H1 (cell line): ENCODE measurements around the gene LIPG. TPM values are rescaled to one million over a fixed set of nuclear protein-coding genes. Genes with fewer than 3 reads are reported as not detected.

Experiments used
- CTCF ChIA-PET: fragments of 300-600 bp; sonication (Branson Sonifier 250); formaldehyde crosslinking; loops from one replicate; lab custom pipeline; 2021; ENCODE audit not compliant: partially characterized antibody; lab: Charles Lee
- POLR2A ChIA-PET: fragments of 300-600 bp; sonication (Branson Sonifier 250); formaldehyde crosslinking; loops from one replicate; lab custom pipeline; 2021; ENCODE audit warnings: inconsistent platforms; ENCODE audit not compliant: partially characterized antibody; lab: Charles Lee
- DNase-seq, 2 experiments: peaks; one replicate each; pipeline versions ENCODE4 v3.0.0 to v3.0.0-alpha.2; 2010 to 2022; ENCODE audit warnings: low spot score in 2 of 2, low read depth in 1 of 2, mixed read lengths in 1 of 2
- FAIRE-seq: peaks from 2 replicates; lab custom pipeline; 2011; peaks lifted over from hg19 to GRCh38; lab: Jason Lieb, UNC
- H2AFZ ChIP-seq: 2 replicates; pipeline ENCODE4 v1.8.1; 2012; ENCODE audit warnings: low read length, inconsistent platforms
- H2AK5ac ChIP-seq: 2 replicates; pipeline ENCODE4 v1.6.1; 2013; ENCODE audit warnings: low read depth, low read length
- H2BK120ac ChIP-seq: replicated peaks from 2 replicates; pipeline ENCODE3; 2013; ENCODE audit warnings: low read depth, low read length, inconsistent platforms
- H2BK12ac ChIP-seq: 2 replicates; pipeline ENCODE4 v1.6.1; 2013; ENCODE audit warnings: low read depth, low read length
- H2BK15ac ChIP-seq: 2 replicates; pipeline ENCODE4 v1.6.1; 2013; ENCODE audit warnings: low read length
- H2BK20ac ChIP-seq: 2 replicates; pipeline ENCODE4 v1.6.1; 2013; ENCODE audit warnings: low read length
- H2BK5ac ChIP-seq: 2 replicates; pipeline ENCODE4 v1.6.1; 2013; ENCODE audit warnings: low read depth, low read length
- H3K14ac ChIP-seq: 2 replicates; pipeline ENCODE4 v1.6.1; 2013; ENCODE audit warnings: inconsistent platforms; ENCODE audit not compliant: insufficient read length
- H3K18ac ChIP-seq: 2 replicates; pipeline ENCODE4 v1.6.1; 2013; ENCODE audit warnings: low read length; ENCODE audit errors: extremely low read depth
- H3K23ac ChIP-seq: 2 replicates; pipeline ENCODE4 v1.6.1; 2013; ENCODE audit warnings: inconsistent platforms; ENCODE audit not compliant: insufficient read length
- H3K23me2 ChIP-seq: 2 replicates; pipeline ENCODE4 v1.6.1; 2013; ENCODE audit warnings: low read depth, low read length
- H3K27ac ChIP-seq: 2 replicates; pipeline ENCODE4 v1.6.1; 2011; ENCODE audit warnings: low read depth, low read length, inconsistent platforms
- H3K27me3 ChIP-seq, 4 experiments: replicated peaks in 1 of 4; 1 replicate in 1 of 4; 2 replicates in 3 of 4; pipeline versions ENCODE4 v1.6.1 to v1.8.1; 2011 to 2013; ENCODE audit warnings: low read length in 3 of 4, mild to moderate bottlenecking in 3 of 4, inconsistent platforms in 2 of 4, mixed read lengths in 2 of 4, moderate library complexity in 1 of 4; ENCODE audit not compliant: control insufficient read depth in 3 of 4, insufficient read depth in 3 of 4; ENCODE audit errors: extremely low read depth in 1 of 4
- H3K36me3 ChIP-seq, 4 experiments: 2 replicates each; pipeline versions ENCODE4 v1.6.1 to v1.8.1; 2011 to 2013; ENCODE audit warnings: mild to moderate bottlenecking in 4 of 4, low read length in 3 of 4, moderate library complexity in 2 of 4, control low read depth in 1 of 4, inconsistent platforms in 1 of 4; ENCODE audit not compliant: insufficient read depth in 4 of 4, control insufficient read depth in 2 of 4
- H3K4ac ChIP-seq: replicated peaks from 2 replicates; pipeline ENCODE3; 2013; ENCODE audit warnings: low read length, low read depth, mixed read lengths, inconsistent platforms; ENCODE audit not compliant: insufficient read length
- H3K4me1 ChIP-seq, 4 experiments: replicated peaks in 1 of 4; 1 replicate in 1 of 4; 2 replicates in 3 of 4; pipeline versions ENCODE4 v1.6.1 to v1.8.1; 2011 to 2013; ENCODE audit warnings: low read length in 3 of 4, inconsistent platforms in 2 of 4, mixed read lengths in 1 of 4; ENCODE audit not compliant: insufficient read depth in 4 of 4, control insufficient read depth in 3 of 4
- H3K4me2 ChIP-seq, 2 experiments: 2 replicates each; pipeline versions ENCODE4 v1.6.1 to v1.8.1; 2011 to 2013; ENCODE audit warnings: low read depth in 2 of 2, low read length in 2 of 2, control low read depth in 1 of 2, inconsistent platforms in 1 of 2, mild to moderate bottlenecking in 1 of 2; ENCODE audit not compliant: insufficient read depth in 1 of 2
- H3K4me3 ChIP-seq, 4 experiments: fragments of 200-600, 300-600 bp in 1 of 4; sonication (generic), shearing (Covaris generic), sonication (Bioruptor Twin) in 1 of 4; 2 replicates each; pipeline versions ENCODE4 v1.5.1 to v1.8.1; 2011 to 2016; ENCODE audit warnings: low read length in 4 of 4, low read depth in 3 of 4, control low read depth in 2 of 4, inconsistent platforms in 2 of 4, mild to moderate bottlenecking in 2 of 4, mixed read lengths in 1 of 4, moderate library complexity in 1 of 4; ENCODE audit not compliant: insufficient read depth in 2 of 4; ENCODE audit errors: extremely low read depth in 1 of 4
- H3K56ac ChIP-seq: replicated peaks from 2 replicates; pipeline ENCODE3; 2013; ENCODE audit warnings: low read depth, mild to moderate bottlenecking, mixed read lengths, low read length, inconsistent platforms; ENCODE audit not compliant: insufficient read length
- H3K79me1 ChIP-seq: 2 replicates; pipeline ENCODE4 v1.6.1; 2013; ENCODE audit warnings: low read depth, low read length, control low read depth
- H3K79me2 ChIP-seq, 2 experiments: 2 replicates each; pipeline versions ENCODE4 v1.6.1 to v1.8.1; 2012 to 2013; ENCODE audit warnings: low read length in 2 of 2, mild to moderate bottlenecking in 2 of 2, inconsistent platforms in 1 of 2; ENCODE audit not compliant: insufficient read depth in 2 of 2, control insufficient read depth in 1 of 2
- H3K9ac ChIP-seq, 4 experiments: replicated peaks in 1 of 4; 1 replicate in 1 of 4; 2 replicates in 3 of 4; pipeline versions ENCODE4 v1.6.1 to v1.8.1; 2011 to 2013; ENCODE audit warnings: low read depth in 3 of 4, low read length in 3 of 4, control low read depth in 2 of 4, mild to moderate bottlenecking in 2 of 4, moderate library complexity in 2 of 4, inconsistent platforms in 1 of 4; ENCODE audit errors: extremely low read depth in 1 of 4
- H3K9me3 ChIP-seq, 2 experiments: 2 replicates each; pipeline versions ENCODE4 v1.6.1 to v1.8.1; 2012 to 2013; ENCODE audit warnings: mild to moderate bottlenecking in 2 of 2, moderate library complexity in 2 of 2, control low read depth in 1 of 2, inconsistent platforms in 1 of 2, low read depth in 1 of 2, low read length in 1 of 2, mixed read lengths in 1 of 2; ENCODE audit not compliant: insufficient read depth in 2 of 2
- H4K20me1 ChIP-seq, 2 experiments: replicated peaks in 1 of 2; 2 replicates each; pipeline versions ENCODE3 to v1.8.1; 2011 to 2013; ENCODE audit warnings: inconsistent platforms in 2 of 2, low read length in 2 of 2, mild to moderate bottlenecking in 1 of 2; ENCODE audit not compliant: insufficient read depth in 2 of 2, control insufficient read depth in 1 of 2
- H4K5ac ChIP-seq: 2 replicates; pipeline ENCODE4 v1.6.1; 2013; ENCODE audit warnings: low read length, low read depth, mixed read lengths, inconsistent platforms; ENCODE audit not compliant: insufficient read length
- H4K8ac ChIP-seq: 2 replicates; pipeline ENCODE4 v1.8.0; 2013; ENCODE audit warnings: mild to moderate bottlenecking, moderate library complexity, low read length, inconsistent platforms; ENCODE audit not compliant: insufficient read depth; ENCODE audit errors: extremely low read depth
- H4K91ac ChIP-seq: replicated peaks from 2 replicates; pipeline ENCODE3; 2013; ENCODE audit warnings: low read length, mixed read lengths, inconsistent platforms; ENCODE audit not compliant: insufficient read length
- CBX8 ChIP-seq: fragments of 300-800, 300-1000 bp; sonication (generic); IDR thresholded peaks from 2 replicates; pipeline ENCODE4 v1.7.1; 2016; ENCODE audit warnings: low read depth, low read length, borderline replicate concordance
- CHD1 ChIP-seq: IDR thresholded peaks from 2 replicates; pipeline ENCODE4 v1.6.1; 2012; ENCODE audit warnings: low read depth, low read length, improper control_type of control experiment
- GABPA ChIP-seq: IDR thresholded peaks from 2 replicates; pipeline ENCODE4 v1.6.1; 2011; ENCODE audit warnings: mild to moderate bottlenecking, low read length, moderate library complexity, borderline replicate concordance; ENCODE audit not compliant: insufficient read depth
- GTF2F1 ChIP-seq: IDR thresholded peaks from 2 replicates; pipeline ENCODE4 v1.6.1; 2012; ENCODE audit warnings: low read depth, low read length, improper control_type of control experiment, borderline replicate concordance
- HDAC6 ChIP-seq: IDR thresholded peaks from one replicate; pipeline ENCODE4 v1.7.1; 2012; ENCODE audit warnings: low read depth, mild to moderate bottlenecking, inconsistent platforms, low read length, moderate library complexity
- JUND ChIP-seq: IDR thresholded peaks from 2 replicates; pipeline ENCODE4 v1.6.1; 2011; ENCODE audit warnings: mild to moderate bottlenecking, improper control_type of control experiment, low read length
- SAP30 ChIP-seq: fragments of 300-600 bp; sonication (generic); IDR thresholded peaks from 2 replicates; pipeline ENCODE4 v1.7.1; 2012; ENCODE audit warnings: low read length, moderate library complexity, mild to moderate bottlenecking, inconsistent platforms; ENCODE audit not compliant: insufficient read depth, insufficient replicate concordance
- SIN3A ChIP-seq, 2 experiments: IDR thresholded peaks in 1 of 2; conservative IDR thresholded peaks in 1 of 2; 2 replicates each; pipeline ENCODE4 v1.6.1; 2011 to 2012; ENCODE audit warnings: low read length in 2 of 2, improper control_type of control experiment in 1 of 2, low read depth in 1 of 2, mild to moderate bottlenecking in 1 of 2
- SP1 ChIP-seq: IDR thresholded peaks from 2 replicates; pipeline ENCODE4 v1.6.1; 2011; ENCODE audit warnings: low read depth, low read length
- SUZ12 ChIP-seq: fragments of 200-600 bp; sonication (generic); IDR thresholded peaks from 2 replicates; pipeline ENCODE4 v1.6.1; 2012; ENCODE audit warnings: mild to moderate bottlenecking, inconsistent platforms, low read length, moderate library complexity, mixed read lengths
- TAF1 ChIP-seq: IDR thresholded peaks from 2 replicates; pipeline ENCODE4 v1.6.1; 2011; ENCODE audit warnings: mild to moderate bottlenecking, low read depth, low read length
- TCF12 ChIP-seq: IDR thresholded peaks from 2 replicates; pipeline ENCODE4 v1.6.1; 2011; ENCODE audit warnings: low read depth, mild to moderate bottlenecking, low read length
- TEAD4 ChIP-seq: IDR thresholded peaks from 2 replicates; pipeline ENCODE4 v1.6.1; 2012; ENCODE audit warnings: low read depth, low read length, inconsistent platforms, mixed read lengths
- WGBS, 2 experiments: shearing (Covaris generic) in 1 of 2; methylation state at CpG; one replicate each; pipeline versions ENCODE4 v1.1.6 to v1.1.7; 2013 to 2015; ENCODE audit warnings: low lambda C conversion rate in 2 of 2, mixed read lengths in 2 of 2, inconsistent platforms in 1 of 2, low coverage in 1 of 2, missing lambda C conversion rate in 1 of 2; ENCODE audit not compliant: insufficient replicate concordance in 2 of 2, insufficient coverage in 1 of 2, insufficient read length in 1 of 2; ENCODE audit errors: extremely low coverage in 1 of 2, missing lambda C conversion rate in 1 of 2; 5-methylcytosine and 5-hydroxymethylcytosine counted together
- polyA plus RNA-seq, 7 experiments: library from polyadenylated mRNA; depleted of rRNA in 3 of 7; stranded (reverse) in 5 of 7; unstranded in 2 of 7; fragments of >200 nt in 5 of 7; fragments of 200-250 nt in 2 of 7; gene quantifications; 1 replicate in 5 of 7; 2 replicates in 1 of 7; 4 replicates in 1 of 7; pipeline versions ENCODE4 v1.2.1 to v1.2.3, GENCODE V29; 2011 to 2013; ENCODE audit warnings: missing spikeins in 2 of 7, mixed read lengths in 2 of 7
- total RNA-seq: library from RNA; stranded (reverse); fragmentation: NEBNext Ultra II Directional; extraction: Animal tissue kit (Norgen Biotek cat#: 25700); gene quantifications from 2 replicates; pipeline ENCODE4 v1.2.1, GENCODE V29; 2021

LIPG gene
- total and polyA plus RNA-seq, 2 of the 8 experiments (the other 6 are each of a cell fraction or from before 2014, with no cell fraction given) = 9.2 to 9.8 TPM

DNA sequence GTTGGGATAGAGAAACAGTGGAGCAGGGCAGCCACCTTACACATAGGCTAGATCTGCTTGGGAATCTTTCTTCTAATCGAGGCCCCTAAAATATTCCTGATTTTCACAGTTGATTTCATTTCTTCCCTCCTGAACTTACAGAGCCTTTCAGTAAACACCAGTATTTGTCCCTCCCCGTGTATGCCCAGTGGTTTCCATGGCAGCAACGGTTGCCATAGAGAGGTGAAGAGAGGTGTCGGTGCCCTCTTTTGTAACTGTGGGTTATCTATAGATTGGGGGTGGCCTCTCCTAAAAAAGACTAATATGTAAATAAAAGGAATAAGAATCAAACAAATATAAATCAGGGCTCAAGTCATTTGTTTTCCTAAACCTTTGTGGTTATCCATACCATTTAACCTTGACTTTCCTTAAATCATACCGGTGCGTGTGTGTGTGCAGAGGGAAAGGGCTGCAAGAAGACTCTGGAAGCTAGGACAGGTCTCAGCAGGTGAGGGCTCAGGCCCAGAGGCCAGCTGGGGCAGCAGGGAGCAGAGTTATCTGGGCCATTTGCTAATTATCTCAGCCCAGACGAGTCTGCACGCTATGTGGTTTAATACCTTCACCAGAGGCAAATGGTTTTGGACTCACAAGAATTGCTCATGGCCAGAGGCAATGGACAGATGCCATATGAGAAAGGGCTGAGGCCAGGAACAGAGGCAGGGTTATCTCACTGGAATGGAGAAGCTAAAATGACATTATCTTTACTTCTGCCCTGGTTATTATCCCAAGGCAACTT is 35.5 kb downstream of the LIPG start:
- H3K14ac ChIP-seq = no peak overlapping the region
- no peak overlapping the region for H2AK5ac ChIP-seq
- FAIRE-seq (no peak), DNase-seq (no peak)
- no peaks in the 10 kb centered on the region for H3K79me2 ChIP-seq
- H3K36me3 ChIP-seq = no peaks in the 10 kb centered on the region
- no peak overlapping the region for H3K4ac ChIP-seq
- no peaks in the 10 kb centered on the region for H4K20me1 ChIP-seq
- TF ChIP-seq CBX8 (no peak), JUND (no peak), GTF2F1 (no peak), GABPA (no peak), SIN3A (conservative IDR thresholded peaks at IDR 0.05 in 1 of 2, IDR thresholded peaks at IDR 0.05 in 1 of 2; ENCODE audit: low read depth in 1 of 2, low read length in 2 of 2) (no peak), HDAC6 (no peak), CHD1 (no peak), SP1 (no peak), SAP30 (no peak), TCF12 (no peak), TAF1 (no peak), SUZ12 (no peak), TEAD4 (no peak)
- TF ChIP-seq, all 59 proteins: peak for 0
- H3K79me1 ChIP-seq = no peaks in the 10 kb centered on the region
- no peak overlapping the region for H4K5ac ChIP-seq
- no peak overlapping the region for H3K23ac ChIP-seq
- no peak overlapping the region for H3K27ac ChIP-seq
- 82% methylated on average over 8 of the region's 8 CpGs; no CpG with 5 or more reads in 1 of the 2 experiments for WGBS, 2 experiments
- H3K56ac ChIP-seq = no peak overlapping the region
- H2BK120ac ChIP-seq = no peak overlapping the region
- H3K4me2 ChIP-seq = no peak overlapping the region
- no peak overlapping the region for H2BK5ac ChIP-seq
- no peaks in the 10 kb centered on the region for H3K23me2 ChIP-seq
- POLR2A ChIA-PET = interaction anchor here (1.1 kb wide), 2 partner anchors 15 to 16 kb away, joined by 3 read pairs; no protein-coding TSS in a partner anchor
- no peak overlapping the region for H3K18ac ChIP-seq
- CTCF ChIA-PET = interaction anchor here (0.8 kb wide), 1 partner anchor 44 kb away, joined by 3 read pairs; no protein-coding TSS in a partner anchor
- peaks cover 0 to 7% (median 0%) of the 10 kb centered on the region in 4 experiments; a peak in 2 of 7 replicates for H3K4me1 ChIP-seq
- H4K91ac ChIP-seq = no peak overlapping the region
- H3K27me3 ChIP-seq = no peaks in the 10 kb centered on the region
- H2BK12ac ChIP-seq = no peak overlapping the region
- no peak overlapping the region for H2AFZ ChIP-seq
- no peak overlapping the region for H3K9ac ChIP-seq
- H2BK15ac ChIP-seq = no peak overlapping the region
- no peaks in the 10 kb centered on the region; a peak in 1 of 4 replicates for H3K9me3 ChIP-seq
- no peak overlapping the region for H4K8ac ChIP-seq
- no peak overlapping the region for H2BK20ac ChIP-seq
- no peak overlapping the region for H3K4me3 ChIP-seq
